Gastrocnemius medialis (tissue), 4 donors: ENCODE data around the gene YAP1.

Experiments
- CTCF ChIP-seq, 5 experiments: fragments of 450-650 bp in 3 of 5; fragments of 200-600 bp in 2 of 5; sonication (generic) in 2 of 5; IDR thresholded peaks in 4 of 5; conservative IDR thresholded peaks in 1 of 5; 1 replicate in 4 of 5; 2 replicates in 1 of 5; pipeline ENCODE4 v1.5.1; 2016 to 2019; ENCODE audit warnings: antibody characterized with exemption in 5 of 5, mild to moderate bottlenecking in 3 of 5, moderate library complexity in 3 of 5
- POLR2A ChIP-seq, 2 donors: fragments of 450-650 bp; IDR thresholded peaks; one replicate each; pipeline ENCODE4 v1.6.1; 2017; ENCODE audit warnings: antibody characterized with exemption in 2 of 2, mild to moderate bottlenecking in 2 of 2, moderate library complexity in 2 of 2

GRCh38 chr11:102177126-102177525 is 66.9 kb downstream of the YAP1 start:
- TF ChIP-seq CTCF (IDR thresholded peaks at IDR 0.05 in 4 of 5, conservative IDR thresholded peaks at IDR 0.05 in 1 of 5) (no peak), POLR2A (IDR thresholded peaks at IDR 0.05) (no peak)
